IPS DF 4.7 (cell line): Measurements from ENCODE around the gene POU2F3.
"Not testable (repeated sequence)": the region's sequence is repeated elsewhere in the genome, so short reads cannot be mapped to it uniquely, and the experiment has no call there.

Source experiments
- DNase-seq: peaks from one replicate; pipeline ENCODE4 v3.0.0-alpha.2; 2013; ENCODE audit warnings: low spot score; ENCODE audit errors: extremely low read depth

The POU2F3 gene

DNA sequence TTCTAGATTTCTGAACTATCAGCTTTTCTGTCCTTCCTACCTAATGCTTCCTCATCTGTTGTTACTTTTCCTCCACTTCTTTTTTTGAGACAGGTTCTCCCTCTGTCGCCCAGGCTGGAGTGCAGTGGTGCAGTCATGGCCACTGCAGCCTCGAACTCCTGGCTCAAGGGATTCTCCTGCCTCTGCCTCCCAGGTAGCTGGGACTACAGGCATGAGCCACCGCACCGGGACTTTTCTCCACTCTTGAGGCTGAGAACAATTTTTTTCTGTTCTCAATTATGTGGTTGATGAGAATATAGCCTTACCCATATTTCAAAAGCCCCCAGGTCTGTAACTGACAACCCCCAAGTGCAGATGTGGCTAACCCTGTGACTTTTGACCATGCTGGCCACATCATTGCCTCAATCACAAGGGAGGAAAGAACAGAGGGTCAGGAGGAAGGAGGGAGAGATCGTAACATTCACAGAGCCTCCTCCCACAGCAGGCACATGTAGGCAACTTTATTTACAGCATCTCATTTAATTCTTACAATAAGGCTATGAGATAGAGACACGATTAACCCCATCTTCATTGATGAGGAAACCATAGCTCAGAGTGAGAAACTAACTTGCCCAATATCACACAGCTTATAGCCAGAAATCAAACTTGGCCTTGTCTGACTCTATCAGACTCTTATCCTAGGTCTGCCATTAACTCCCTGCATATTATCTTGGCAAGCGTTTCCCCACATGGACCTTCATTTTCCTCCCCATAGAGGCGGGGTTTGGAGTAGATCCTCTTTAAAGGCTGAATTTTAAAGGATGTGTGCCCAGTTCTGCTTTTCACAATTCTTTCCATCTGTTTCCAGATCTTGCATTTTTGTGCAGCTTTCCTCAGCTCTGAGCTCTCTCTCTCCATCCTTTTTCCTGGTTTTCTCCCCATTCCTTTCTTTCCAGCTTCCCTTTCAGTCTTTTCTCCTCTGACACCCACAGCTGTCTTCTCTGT is 9.6 kb downstream of the POU2F3 start:
- DNase-seq = no peak

DNA sequence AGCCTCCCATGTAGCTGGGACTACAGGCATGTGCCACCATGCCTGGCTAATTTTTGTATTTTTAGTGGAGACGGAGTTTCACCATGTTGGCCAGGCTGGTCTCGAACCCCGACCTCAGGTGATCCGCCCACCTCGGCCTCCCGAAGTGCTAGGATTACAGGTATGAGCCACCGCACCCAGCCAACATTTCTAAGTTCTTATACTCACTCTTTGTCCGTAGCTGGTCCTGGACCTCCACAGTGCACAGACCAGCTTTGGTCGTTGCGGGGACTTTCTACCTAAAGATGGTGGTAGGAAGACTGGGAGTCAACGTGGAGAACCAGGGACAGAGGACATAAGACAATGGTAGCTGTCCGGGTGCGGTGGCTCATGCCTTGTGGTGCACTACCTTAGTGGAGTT is 13.4 kb downstream of the POU2F3 start:
- DNase-seq = not testable (repeated sequence)

DNA sequence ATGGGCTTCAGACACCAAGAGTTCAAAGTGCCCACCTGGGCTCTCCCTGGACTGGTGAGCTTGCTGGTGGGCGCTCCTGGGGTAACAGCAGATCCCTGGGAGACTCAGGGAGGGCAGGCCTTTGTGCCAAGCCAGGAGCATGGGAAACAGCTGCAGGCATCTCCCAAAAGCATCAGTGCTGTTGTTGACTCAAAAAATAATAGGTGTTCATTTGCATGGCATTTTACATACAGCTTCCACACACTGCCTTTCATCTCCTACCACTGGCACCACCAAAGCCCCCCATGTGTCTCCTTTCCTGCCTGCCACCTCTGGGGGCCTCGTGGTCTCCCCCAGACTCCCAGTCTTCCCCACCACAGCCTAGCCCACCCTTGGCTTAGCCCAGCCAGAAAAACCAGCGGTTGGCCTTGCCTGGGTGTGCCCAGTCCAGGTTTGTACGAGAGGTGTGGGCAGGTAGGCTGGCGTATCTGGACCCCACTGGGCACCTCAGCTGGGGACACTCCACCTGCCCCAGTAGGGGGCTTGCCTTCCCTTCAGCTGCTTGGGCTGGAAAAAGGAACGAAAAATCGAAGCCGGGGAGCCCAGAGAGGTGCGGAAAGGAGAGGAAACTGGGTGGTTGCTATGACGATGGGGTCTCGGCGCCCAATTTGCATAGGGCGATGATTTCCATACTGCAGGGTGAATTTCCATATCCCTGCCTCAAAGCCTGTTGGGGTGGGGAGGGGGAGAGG is 15.0 kb downstream of the POU2F3 start:
- peak; percentile 80 for DNase-seq

DNA sequence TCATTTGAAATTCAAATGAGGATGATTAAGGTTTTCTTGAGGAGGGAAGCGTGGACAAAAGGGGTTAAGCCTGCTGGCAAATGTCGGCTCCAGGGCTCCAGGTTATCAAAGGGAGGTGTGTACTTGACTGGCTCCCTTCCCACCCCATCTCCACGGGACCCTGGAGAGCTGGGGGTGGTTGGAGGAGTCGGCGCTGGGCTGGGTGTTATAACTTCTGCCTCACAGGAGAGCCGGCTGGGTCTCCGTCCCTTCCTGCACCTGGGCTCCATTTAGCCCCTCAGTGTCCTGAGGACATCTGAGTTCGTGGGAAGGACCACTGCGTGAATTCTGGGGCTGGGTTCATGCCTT is 15.6 kb downstream of the POU2F3 start:
- no peak for DNase-seq

DNA sequence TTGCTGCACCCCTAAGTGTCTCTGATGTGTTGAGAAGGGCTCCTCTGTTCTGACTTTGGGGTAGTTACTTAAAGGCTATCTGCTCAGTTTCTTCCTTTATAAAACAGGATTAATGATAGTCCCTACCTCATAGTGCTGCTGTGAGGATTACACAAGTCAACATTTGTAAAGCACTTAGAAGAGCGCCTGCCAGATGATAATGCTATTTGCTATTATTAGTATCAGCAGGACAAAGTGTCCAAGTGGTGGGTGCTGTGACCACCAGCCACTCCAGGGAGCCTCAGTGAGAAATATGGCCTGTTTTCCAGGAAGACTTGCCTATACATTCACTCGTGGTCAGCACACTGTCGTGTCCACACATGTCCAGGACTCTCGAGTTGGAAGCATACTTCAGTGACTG is 16.2 kb downstream of the POU2F3 start:
- no peak for DNase-seq

DNA sequence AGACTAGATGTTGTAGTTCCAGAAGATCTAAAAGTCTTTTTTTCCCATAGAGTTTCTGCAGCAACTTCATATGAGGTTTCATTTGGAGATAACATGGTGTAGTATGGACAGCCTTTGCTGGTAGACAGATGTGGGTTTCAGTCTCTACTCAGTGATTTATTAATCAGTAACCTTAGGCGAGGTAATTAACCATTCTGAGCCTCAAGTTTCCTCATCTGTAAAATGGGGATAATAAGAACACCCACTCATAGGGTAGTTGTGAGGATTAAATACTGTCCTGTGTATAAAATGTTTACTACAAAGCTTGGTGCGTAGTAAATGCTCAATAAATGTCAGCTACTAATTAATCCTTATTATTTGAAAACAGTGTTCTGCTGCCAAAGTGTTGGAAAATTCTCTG is 16.8 kb downstream of the POU2F3 start:
- DNase-seq = no peak

DNA sequence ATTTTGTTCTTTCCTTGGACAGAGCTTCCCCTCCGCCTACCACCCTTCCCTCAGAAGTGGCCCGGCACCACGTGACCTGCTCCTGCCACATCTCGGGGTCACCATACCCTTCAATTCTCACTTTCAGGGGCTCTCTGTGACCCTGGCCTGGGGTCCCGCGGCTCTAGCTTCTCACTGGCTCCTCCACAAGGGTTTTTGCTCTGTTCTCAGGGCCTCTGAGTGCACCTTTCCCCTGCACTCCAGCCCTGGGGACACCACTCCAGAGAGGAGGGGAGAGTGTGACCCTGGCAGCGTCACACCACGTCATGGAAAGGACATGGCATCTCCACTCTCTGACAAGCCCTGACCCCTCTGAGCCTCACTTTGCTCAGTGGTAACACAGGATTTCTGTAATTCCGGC is 17.4 kb downstream of the POU2F3 start:
- no peak for DNase-seq

DNA sequence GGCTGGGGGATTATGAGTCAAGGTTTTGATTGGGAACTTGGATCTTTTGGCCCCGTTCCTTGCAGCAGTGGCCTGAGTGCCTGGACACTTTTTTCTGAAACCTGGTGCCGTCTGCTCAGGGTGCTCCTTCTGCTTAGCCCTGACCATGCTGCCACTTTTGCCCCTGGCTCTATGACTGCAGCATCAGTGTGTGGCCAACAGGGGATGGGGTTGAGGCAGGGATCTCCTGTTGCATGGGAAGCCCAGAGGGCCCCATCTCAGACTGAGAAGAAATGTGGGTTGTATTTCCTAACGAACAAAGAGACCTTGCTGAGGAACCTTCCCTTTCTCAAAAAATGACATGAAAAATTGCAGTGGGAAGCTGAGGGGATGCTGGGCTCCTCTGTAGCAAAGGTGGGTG is 18.7 kb downstream of the POU2F3 start:
- no peak for DNase-seq

DNA sequence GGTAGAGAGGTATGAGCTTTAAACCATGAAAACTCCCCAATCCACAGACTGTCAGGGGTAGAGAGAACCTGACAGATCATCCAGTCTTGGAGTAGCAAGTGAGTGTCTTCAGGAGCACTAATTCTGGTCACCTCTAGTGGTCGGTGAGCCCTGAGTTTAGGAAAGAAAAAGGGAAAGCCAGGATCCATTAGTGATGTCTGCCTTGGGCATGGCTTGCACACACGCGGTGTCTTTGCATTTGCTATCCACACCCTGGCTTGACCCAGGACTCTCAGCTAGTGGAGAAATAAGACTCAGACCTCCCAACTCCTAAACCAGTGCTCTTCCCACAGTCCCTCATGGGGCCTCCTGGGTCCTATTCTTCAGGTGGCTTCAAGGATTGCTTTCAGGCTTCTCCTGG is 19.3 kb downstream of the POU2F3 start:
- no peak for DNase-seq

DNA sequence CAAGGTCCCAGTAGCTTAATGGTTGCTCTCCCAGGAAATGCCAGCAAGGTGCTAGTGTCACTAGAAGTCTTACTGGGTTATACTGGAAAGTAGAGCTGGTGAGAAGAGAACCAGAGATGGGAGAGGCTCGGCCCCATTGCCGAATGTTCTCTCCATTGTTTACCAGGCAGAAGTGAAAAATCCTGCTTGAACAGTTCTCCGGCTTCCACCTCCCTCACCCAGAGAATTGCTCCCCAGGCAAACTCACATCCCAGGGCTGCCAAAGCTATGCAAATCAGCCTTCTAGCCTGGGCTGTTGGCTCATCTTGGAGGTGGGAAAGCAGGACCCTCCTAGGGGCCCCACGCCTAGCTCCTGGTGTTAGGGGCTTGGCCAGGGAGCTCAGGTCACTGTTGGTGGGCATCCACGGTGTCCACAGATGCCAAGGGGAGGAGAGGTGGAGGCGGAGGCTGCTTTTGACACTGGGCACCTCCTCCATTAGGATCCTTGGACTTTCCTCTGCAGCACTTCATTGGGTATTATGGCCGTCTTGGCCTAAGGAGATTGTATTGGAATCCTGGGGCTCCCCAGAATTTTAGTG is 20.1 kb downstream of the POU2F3 start:
- no peak for DNase-seq

DNA sequence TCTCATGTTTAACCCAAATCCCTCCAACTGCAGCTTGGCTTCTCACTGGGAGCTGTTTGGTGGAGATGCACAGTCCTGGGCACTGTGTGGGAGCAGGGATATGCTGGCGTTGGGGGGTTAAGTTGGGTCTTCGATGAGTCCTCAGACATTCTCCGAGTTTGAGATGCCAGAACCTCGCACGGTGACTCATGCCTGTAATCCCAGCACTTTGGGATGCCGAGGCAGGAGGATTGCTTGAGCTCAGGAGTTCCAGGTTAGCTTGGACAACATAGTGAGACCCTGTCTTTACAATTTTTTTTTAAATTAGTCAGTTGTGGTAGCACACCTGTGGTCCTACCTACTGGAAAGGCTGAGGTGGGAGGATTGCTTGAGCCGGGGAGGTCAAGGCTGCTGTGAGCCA is 20.7 kb downstream of the POU2F3 start:
- DNase-seq = no peak

DNA sequence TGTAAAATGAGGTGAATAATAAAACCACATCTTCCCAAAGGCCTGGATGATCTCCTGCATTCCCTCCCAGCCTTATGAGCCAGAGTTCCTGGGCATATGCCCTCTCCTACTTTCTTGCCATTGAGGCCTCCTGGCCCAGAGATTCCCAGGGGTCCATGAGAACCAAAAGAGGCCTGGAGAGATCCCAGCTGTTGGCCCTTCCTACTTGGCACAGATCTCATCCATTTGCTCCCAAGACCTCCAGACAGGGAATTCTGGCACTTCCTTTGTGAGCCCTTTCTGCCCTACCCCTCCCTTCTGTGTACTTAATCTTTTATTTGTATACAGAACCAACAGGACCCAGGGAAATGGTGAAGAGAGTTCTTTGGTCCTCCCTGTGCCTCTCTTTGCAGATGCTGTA is 21.4 kb downstream of the POU2F3 start:
- no peak for DNase-seq

DNA sequence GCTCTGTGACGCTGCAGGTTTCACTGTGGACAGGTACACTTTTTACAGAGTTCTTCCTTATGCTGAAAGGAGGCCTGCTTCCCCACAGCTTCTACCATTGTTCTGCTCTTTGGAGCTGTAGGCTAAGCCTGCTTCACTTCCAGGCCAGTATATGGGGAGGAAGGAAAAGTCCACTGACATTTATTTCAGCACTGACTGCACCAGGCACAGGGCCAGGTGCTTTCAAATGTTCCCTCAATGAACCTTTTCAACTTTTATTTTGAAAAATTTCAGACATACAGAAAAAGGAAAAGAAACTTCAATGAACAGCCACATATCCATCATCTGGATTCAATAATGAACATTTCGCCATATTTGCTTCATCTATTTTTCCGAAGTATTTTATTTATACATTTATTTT is 22.0 kb downstream of the POU2F3 start:
- DNase-seq = no peak

DNA sequence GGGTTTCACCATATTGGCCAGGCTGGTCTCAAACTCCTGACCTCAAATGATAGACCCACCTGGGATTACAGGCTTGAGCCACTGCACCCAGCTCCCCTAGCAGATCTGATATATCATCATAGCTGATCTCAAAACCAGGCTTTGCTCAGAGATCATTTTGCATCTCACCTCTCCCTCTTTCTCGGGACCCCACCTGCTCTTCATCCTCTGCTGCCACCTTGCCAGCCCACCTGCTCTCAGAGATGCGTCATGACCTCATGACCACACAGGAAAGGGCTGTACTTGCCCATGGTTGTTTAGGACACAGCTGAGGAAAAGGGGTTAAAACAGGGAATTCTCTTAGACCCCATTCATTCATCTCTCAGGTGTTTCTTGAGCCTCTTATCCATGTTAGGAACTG is 27.4 kb downstream of the POU2F3 start:
- DNase-seq = no peak

DNA sequence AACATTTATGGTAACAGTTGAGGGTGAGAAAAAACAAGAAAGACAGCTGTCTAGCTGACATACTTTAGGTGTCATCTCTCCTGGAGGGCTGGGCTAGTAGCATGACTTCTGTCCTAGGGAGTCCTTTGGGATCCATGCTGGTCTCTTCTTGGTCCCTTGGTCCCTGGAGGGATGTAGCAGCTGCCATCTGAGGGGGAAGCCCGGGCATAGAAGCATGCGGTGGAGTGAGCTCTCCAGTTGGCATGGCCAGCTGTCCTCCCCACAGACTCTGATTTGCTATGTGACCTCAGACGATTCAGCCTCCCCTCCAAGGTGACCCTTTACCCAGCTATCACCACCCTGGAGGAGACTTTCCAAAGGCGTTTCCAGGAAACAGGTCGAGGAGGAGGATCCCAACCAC is 28.7 kb downstream of the POU2F3 start:
- no peak for DNase-seq

DNA sequence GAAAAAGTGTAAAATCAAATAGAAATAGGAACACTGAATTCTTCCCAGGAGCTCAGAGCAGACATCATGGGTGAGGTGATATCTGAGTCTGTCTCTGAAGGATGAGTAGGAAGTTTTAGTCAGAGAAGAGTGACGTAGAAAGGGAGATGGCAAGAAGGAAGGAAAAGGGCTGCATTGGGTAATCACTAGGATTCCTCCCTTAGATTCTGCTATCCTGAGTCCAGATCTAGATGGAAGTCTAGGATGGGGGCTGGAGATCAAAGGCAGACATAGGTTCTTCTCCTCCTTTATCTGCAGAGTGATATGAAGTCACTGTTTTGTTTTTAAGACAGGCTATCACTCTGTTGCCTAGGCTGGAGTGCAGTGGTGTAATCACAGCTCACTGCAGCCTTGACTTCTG is 30.4 kb downstream of the POU2F3 start:
- no peak for DNase-seq

DNA sequence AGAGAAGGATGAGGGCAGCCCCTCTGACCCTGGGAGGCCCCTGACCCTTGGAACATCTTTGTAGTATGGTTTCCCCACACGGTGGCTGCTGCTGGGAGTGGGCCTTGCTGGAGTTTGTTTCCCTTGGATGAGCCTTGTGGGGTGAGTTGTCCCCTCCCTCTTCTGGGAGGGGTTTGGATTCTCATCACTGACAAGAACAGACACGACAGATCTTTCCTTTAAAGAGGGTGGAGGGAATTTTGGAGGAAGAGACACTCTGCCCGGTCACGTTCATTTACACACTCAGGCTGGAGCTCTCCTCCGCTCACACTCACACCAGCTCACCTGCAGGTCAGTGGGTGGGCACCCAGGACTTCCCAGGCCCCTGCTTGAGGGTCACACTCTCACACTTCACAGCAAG is 31.7 kb downstream of the POU2F3 start:
- no peak for DNase-seq

DNA sequence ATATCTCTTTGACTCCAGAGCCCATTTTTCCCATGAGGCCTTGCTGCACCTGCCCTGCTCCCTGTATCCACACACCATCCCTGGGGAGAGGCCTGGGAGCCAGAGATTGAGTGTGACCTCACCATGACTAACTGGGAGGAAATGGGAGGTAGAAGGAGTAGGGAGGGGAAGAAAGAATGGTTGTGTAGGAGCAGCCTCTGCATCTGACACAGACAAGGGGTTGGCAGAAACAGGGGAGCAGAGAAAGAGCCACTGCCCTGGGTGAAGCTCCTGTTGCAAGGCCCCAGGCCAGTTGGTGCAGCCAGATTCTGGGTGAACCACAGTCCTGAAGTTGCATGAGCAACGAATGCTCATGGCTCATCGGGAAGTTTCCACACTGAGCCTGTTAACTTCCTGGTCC is 32.4 kb downstream of the POU2F3 start:
- no peak for DNase-seq

DNA sequence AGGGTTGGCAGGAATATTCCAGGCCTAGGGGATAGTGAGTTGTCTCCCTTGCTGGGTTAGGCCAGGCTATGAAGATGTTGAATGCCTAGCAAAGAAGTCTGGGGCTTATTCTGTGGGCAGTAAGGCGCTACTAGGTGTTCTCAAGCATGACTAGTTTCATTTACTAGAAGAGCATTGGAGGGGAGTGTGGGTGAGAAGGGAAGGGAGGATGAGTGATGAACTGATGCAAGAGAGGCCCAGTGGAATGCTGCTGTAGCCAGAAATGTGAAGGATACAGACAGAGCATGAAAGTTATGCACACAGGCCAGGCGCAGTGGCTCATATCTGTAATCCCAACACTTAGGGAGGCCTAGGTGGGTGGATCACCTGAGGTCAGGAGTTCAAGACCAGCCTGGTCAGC is 33.5 kb downstream of the POU2F3 start:
- no peak for DNase-seq

DNA sequence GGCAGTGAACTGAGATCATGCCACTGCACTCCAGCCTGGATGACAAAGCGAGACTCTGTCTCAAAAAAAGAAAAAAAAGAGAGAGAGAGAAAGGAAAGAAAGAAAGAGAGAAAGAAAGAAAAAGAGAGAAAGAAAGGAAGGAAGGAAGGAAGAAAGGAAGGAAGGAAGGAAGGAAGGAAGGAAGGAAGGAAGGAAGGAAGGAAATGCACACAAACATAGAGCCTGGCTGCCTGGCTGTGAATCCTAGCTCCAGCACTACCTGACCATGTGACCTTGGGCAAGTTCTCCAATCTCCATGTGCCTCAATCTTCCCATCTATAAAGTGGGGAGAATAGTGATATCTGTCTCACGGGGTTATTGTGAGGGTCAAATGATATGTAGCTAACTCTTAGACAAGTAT is 34.0 kb downstream of the POU2F3 start:
- DNase-seq = not testable (repeated sequence)

DNA sequence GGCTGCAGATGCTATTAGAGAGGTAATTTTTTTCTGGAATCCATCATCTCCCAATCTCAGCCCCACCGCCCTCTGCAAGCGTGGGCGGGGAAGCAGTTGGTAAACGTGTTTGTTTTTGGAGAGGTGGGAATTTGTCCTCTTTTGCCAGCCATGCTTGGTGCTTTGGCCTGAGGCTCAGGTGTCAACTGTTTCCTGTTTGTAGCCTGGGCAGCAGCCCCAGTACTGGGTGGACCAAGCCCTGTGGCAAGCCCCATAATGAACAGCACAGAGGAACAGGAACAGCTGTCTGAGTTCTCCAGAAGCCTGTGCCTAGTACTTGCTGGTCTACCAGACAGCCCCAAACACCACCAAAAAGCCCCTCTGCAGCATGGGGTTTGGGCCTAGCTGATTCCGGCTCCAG is 39.6 kb downstream of the POU2F3 start:
- no peak for DNase-seq

DNA sequence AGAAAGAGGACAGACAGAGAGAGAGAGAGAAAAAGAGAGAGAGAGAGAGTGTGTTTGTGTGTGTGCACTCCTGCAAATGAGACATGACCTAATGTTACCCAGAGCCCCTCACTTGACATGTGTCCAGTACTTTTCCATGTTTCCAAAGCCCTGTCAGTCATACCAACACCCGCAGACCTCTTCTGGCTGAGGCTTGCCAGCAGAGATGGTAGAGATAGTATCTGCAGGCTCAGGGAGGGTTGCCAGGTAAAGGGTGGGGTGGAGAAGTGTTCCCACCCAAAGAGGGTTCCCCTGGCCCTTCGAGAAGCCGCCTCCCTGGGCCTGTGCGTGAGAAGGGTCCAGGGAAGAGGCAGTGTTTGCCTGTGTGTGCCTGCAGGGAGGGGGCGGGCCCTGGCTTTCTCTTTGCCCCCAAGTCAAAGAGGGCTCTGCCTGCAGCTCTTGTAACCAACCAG is 40.7 kb downstream of the POU2F3 start:
- no peak for DNase-seq
